Trophoblast cell (in vitro differentiated cells and primary cell): ENCODE measurements around the gene PRICKLE1.

Experiments used
- DNase-seq, 2 donors: peaks; one replicate each; pipeline ENCODE4 v3.0.0-alpha.2; 2016
- H2AFZ ChIP-seq: 2 replicates; pipeline ENCODE4 v1.6.1; 2013; ENCODE audit warnings: low read length, moderate library complexity, mild to moderate bottlenecking; ENCODE audit not compliant: insufficient read depth, poor library complexity
- H2AK5ac ChIP-seq: 2 replicates; pipeline ENCODE4 v1.6.1; 2013; ENCODE audit warnings: mild to moderate bottlenecking, low read length
- H2BK120ac ChIP-seq: 2 replicates; pipeline ENCODE4 v1.6.1; 2013; ENCODE audit warnings: low read length, mild to moderate bottlenecking, moderate library complexity; ENCODE audit not compliant: insufficient read depth, poor library complexity
- H2BK12ac ChIP-seq: 2 replicates; pipeline ENCODE4 v1.6.1; 2013; ENCODE audit warnings: mild to moderate bottlenecking, low read length, moderate library complexity
- H2BK5ac ChIP-seq: 2 replicates; pipeline ENCODE4 v1.6.1; 2013; ENCODE audit warnings: low read length, low read depth, moderate library complexity, mild to moderate bottlenecking; ENCODE audit not compliant: poor library complexity
- H3K14ac ChIP-seq: 2 replicates; pipeline ENCODE4 v1.6.1; 2013; ENCODE audit warnings: mild to moderate bottlenecking, low read length
- H3K18ac ChIP-seq: 2 replicates; pipeline ENCODE4 v1.6.1; 2013; ENCODE audit warnings: mild to moderate bottlenecking, low read length
- H3K23ac ChIP-seq: 2 replicates; pipeline ENCODE4 v1.6.1; 2013; ENCODE audit warnings: low read length
- H3K27ac ChIP-seq: 2 replicates; pipeline ENCODE4 v1.5.1; 2013; ENCODE audit warnings: low read depth, mild to moderate bottlenecking, inconsistent platforms, low read length, moderate library complexity
- H3K27me3 ChIP-seq: 2 replicates; pipeline ENCODE4 v1.6.1; 2013; ENCODE audit warnings: inconsistent platforms, mild to moderate bottlenecking, low read length, moderate library complexity; ENCODE audit not compliant: insufficient read depth
- H3K36me3 ChIP-seq, 2 experiments: 1 replicate in 1 of 2; 2 replicates in 1 of 2; pipeline ENCODE4 v1.6.1; 2013; ENCODE audit warnings: low read length in 2 of 2, mild to moderate bottlenecking in 2 of 2, moderate library complexity in 1 of 2; ENCODE audit not compliant: insufficient read depth in 2 of 2, control insufficient read depth in 1 of 2
- H3K4ac ChIP-seq: 2 replicates; pipeline ENCODE4 v1.6.1; 2013; ENCODE audit warnings: low read depth, mild to moderate bottlenecking, low read length, moderate library complexity
- H3K4me1 ChIP-seq, 2 experiments: 1 replicate in 1 of 2; 2 replicates in 1 of 2; pipeline ENCODE4 v1.6.1; 2013; ENCODE audit warnings: low read length in 2 of 2, mild to moderate bottlenecking in 2 of 2, moderate library complexity in 1 of 2; ENCODE audit not compliant: insufficient read depth in 2 of 2, control insufficient read depth in 1 of 2
- H3K4me2 ChIP-seq: 2 replicates; pipeline ENCODE4 v1.6.1; 2013; ENCODE audit warnings: inconsistent platforms, mild to moderate bottlenecking, low read length, moderate library complexity
- H3K4me3 ChIP-seq: 2 replicates; pipeline ENCODE4 v1.5.1; 2013; ENCODE audit warnings: mild to moderate bottlenecking, low read depth, low read length, inconsistent platforms
- H3K79me1 ChIP-seq: one replicate; pipeline ENCODE4 v1.6.1; 2013; ENCODE audit warnings: low read length
- H3K79me2 ChIP-seq: 2 replicates; pipeline ENCODE4 v1.6.1; 2013; ENCODE audit warnings: low read length, mild to moderate bottlenecking; ENCODE audit not compliant: control insufficient read depth, insufficient read depth, poor library complexity
- H3K9ac ChIP-seq: 2 replicates; pipeline ENCODE4 v1.6.1; 2013; ENCODE audit warnings: mild to moderate bottlenecking, low read length
- H3K9me3 ChIP-seq: 2 replicates; pipeline ENCODE4 v1.6.1; 2013; ENCODE audit warnings: low read depth, mild to moderate bottlenecking, control low read depth, inconsistent platforms, low read length; ENCODE audit not compliant: insufficient read depth
- H4K12ac ChIP-seq: 2 replicates; pipeline ENCODE4 v1.6.1; 2013; ENCODE audit warnings: low read depth, mild to moderate bottlenecking, low read length, moderate library complexity
- H4K8ac ChIP-seq: 2 replicates; pipeline ENCODE4 v1.6.1; 2013; ENCODE audit warnings: low read depth, mild to moderate bottlenecking, low read length, moderate library complexity
- H4K91ac ChIP-seq: one replicate; pipeline ENCODE4 v1.6.1; 2013; ENCODE audit warnings: low read depth, mild to moderate bottlenecking, low read length, moderate library complexity
- WGBS: extraction: QIAGEN DNeasy Blood & Tissue Kit; methylation state at CpG from one replicate; pipeline ENCODE4 v1.1.7; 2013; ENCODE audit warnings: missing lambda C conversion rate; ENCODE audit not compliant: insufficient read length, insufficient coverage; ENCODE audit errors: extremely low coverage; 5-methylcytosine and 5-hydroxymethylcytosine counted together

Gene PRICKLE1

GRCh38 chr12:42625611-42626010 is 36.1 kb upstream of the PRICKLE1 start:
- no peak overlapping the region for H3K14ac ChIP-seq
- H3K27me3 ChIP-seq, result no peaks in the 10 kb centered on the region
- H4K8ac ChIP-seq, result no peak overlapping the region
- H2AK5ac ChIP-seq, result no peak overlapping the region
- H3K36me3 ChIP-seq, result peaks cover 0 to 3% of the 10 kb centered on the region in 2 experiments
- H3K79me1 ChIP-seq, result no peaks in the 10 kb centered on the region
- H3K4me1 ChIP-seq, result peaks cover 0 to 3% of the 10 kb centered on the region in 2 experiments
- H3K79me2 ChIP-seq, result no peaks in the 10 kb centered on the region
- no peak overlapping the region for H2BK12ac ChIP-seq
- no peak overlapping the region for H3K27ac ChIP-seq
- H2BK120ac ChIP-seq, result no peak overlapping the region
- no peak for DNase-seq
- no peak overlapping the region for H3K4me3 ChIP-seq
- WGBS, result no CpG with 5 or more reads among the region's 4 CpGs
- no peak overlapping the region for H3K4ac ChIP-seq
- no peak overlapping the region for H3K18ac ChIP-seq
- H4K12ac ChIP-seq, result no peak overlapping the region
- H2BK5ac ChIP-seq, result no peak overlapping the region
- no peak overlapping the region for H2AFZ ChIP-seq
- H4K91ac ChIP-seq, result no peak overlapping the region
- H3K4me2 ChIP-seq, result no peak overlapping the region
- H3K23ac ChIP-seq, result no peak overlapping the region
- no peaks in the 10 kb centered on the region for H3K9me3 ChIP-seq
- no peak overlapping the region for H3K9ac ChIP-seq

GRCh38 chr12:42617622-42618021 is 28.1 kb upstream of the PRICKLE1 start:
- Histone ChIP-seq H3K36me3 (no peaks in the 10 kb centered on the region), H3K27ac (no peak overlapping the region), H3K4me1 (no peaks in the 10 kb centered on the region), H4K8ac (no peak overlapping the region), H3K9ac (no peak overlapping the region), H3K4me3 (no peak overlapping the region), H3K79me2 (no peaks in the 10 kb centered on the region), H4K91ac (no peak overlapping the region), H2AFZ (no peak overlapping the region), H3K4ac (no peak overlapping the region), H2BK120ac (no peak overlapping the region), H3K79me1 (no peaks in the 10 kb centered on the region), H2BK5ac (no peak overlapping the region), H2BK12ac (no peak overlapping the region), H3K18ac (no peak overlapping the region), H4K12ac (no peak overlapping the region), H3K9me3 (peaks cover 2% of the 10 kb centered on the region), H3K23ac (no peak overlapping the region), H2AK5ac (no peak overlapping the region), H3K27me3 (no peaks in the 10 kb centered on the region), H3K4me2 (no peak overlapping the region), H3K14ac (no peak overlapping the region)
- no peak for DNase-seq
- no CpG with 5 or more reads among the region's 1 CpG for WGBS

- no peak overlapping the region for H3K27ac ChIP-seq
- no peak overlapping the region for H3K4ac ChIP-seq
- no peak for DNase-seq
- no peak overlapping the region for H2BK120ac ChIP-seq
- H2BK12ac ChIP-seq, result no peak overlapping the region
- WGBS, result no CpG with 5 or more reads among the region's 3 CpGs
- H3K79me2 ChIP-seq, result no peaks in the 10 kb centered on the region
- no peak overlapping the region for H3K18ac ChIP-seq
- no peaks in the 10 kb centered on the region for H3K27me3 ChIP-seq
- H3K36me3 ChIP-seq, result no peaks in the 10 kb centered on the region
- no peak overlapping the region for H3K4me2 ChIP-seq
- no peak overlapping the region for H4K12ac ChIP-seq
- no peak overlapping the region for H3K9ac ChIP-seq
- no peak overlapping the region for H4K8ac ChIP-seq
- no peak overlapping the region for H3K14ac ChIP-seq
- peaks cover 2% of the 10 kb centered on the region for H3K79me1 ChIP-seq
- H3K4me3 ChIP-seq, result no peak overlapping the region
- no peak overlapping the region for H2AK5ac ChIP-seq
- no peak overlapping the region for H4K91ac ChIP-seq
- H2AFZ ChIP-seq, result no peak overlapping the region
- H3K4me1 ChIP-seq, result no peaks in the 10 kb centered on the region
- H3K23ac ChIP-seq, result no peak overlapping the region
- H3K9me3 ChIP-seq, result peaks cover 2% of the 10 kb centered on the region
- no peak overlapping the region for H2BK5ac ChIP-seq
Measured at GRCh38 chr12:42615006-42615405, 25.5 kb upstream of the PRICKLE1 start.

GRCh38 chr12:42612231-42612613 is 22.7 kb upstream of the PRICKLE1 start:
- H3K27ac ChIP-seq, result no peak overlapping the region
- no peak overlapping the region for H2AFZ ChIP-seq
- no peak overlapping the region for H3K18ac ChIP-seq
- H3K9me3 ChIP-seq, result no peaks in the 10 kb centered on the region
- H2AK5ac ChIP-seq, result no peak overlapping the region
- H2BK5ac ChIP-seq, result no peak overlapping the region
- H3K4ac ChIP-seq, result no peak overlapping the region
- H3K36me3 ChIP-seq, result no peaks in the 10 kb centered on the region
- H4K91ac ChIP-seq, result no peak overlapping the region
- H3K4me1 ChIP-seq, result peaks cover 4 to 6% of the 10 kb centered on the region in 2 experiments
- no peak overlapping the region for H4K8ac ChIP-seq
- H3K23ac ChIP-seq, result no peak overlapping the region
- no peak overlapping the region for H2BK120ac ChIP-seq
- DNase-seq, result no peak
- H4K12ac ChIP-seq, result no peak overlapping the region
- no peaks in the 10 kb centered on the region for H3K27me3 ChIP-seq
- H3K4me3 ChIP-seq, result no peak overlapping the region
- peaks cover 7% of the 10 kb centered on the region for H3K79me1 ChIP-seq
- H3K79me2 ChIP-seq, result no peaks in the 10 kb centered on the region
- no peak overlapping the region for H2BK12ac ChIP-seq
- H3K14ac ChIP-seq, result no peak overlapping the region
- H3K4me2 ChIP-seq, result no peak overlapping the region
- H3K9ac ChIP-seq, result no peak overlapping the region
